ENCODE data around the gene CDH5. TPM values are rescaled to one million over a fixed set of nuclear protein-coding genes. Genes with fewer than 3 reads are reported as not detected.

Gene CDH5
- total RNA-seq, 2 donors from 2014 or later, result 0.18 TPM; not detected in 1

- WGBS, 2 experiments (ENCODE audit: insufficient coverage in 1 of 2, insufficient read length in 1 of 2), result 77 to 78% methylated on average over 6 to 10 of the region's 11 CpGs
- H3K4me1 ChIP-seq (ENCODE audit: control insufficient read depth, insufficient read depth, low read length), result no peaks in the 10 kb centered on the region
- no peaks in the 10 kb centered on the region for H3K27me3 ChIP-seq (ENCODE audit: control insufficient read depth, insufficient read depth, low read length, poor library complexity, severe bottlenecking)
- H3K9me3 ChIP-seq (ENCODE audit: control insufficient read depth, low read length), result peaks cover 8% of the 10 kb centered on the region
- no peak for TF ChIP-seq CTCF (conservative IDR thresholded peaks at IDR 0.05)
- Mint-ChIP-seq H3K9me3 (peaks cover 14% of the 10 kb centered on the region), H3K4me1 (no peaks in the 10 kb centered on the region), H3K36me3 (ENCODE audit: low read depth) (no peaks in the 10 kb centered on the region), H3K4me3 (no peak overlapping the region), H3K27me3 (ENCODE audit: insufficient read depth) (peaks cover 24% of the 10 kb centered on the region), H3K27ac (no peak overlapping the region)
- H3K9ac ChIP-seq (ENCODE audit: extremely low read depth, low read length, poor library complexity, severe bottlenecking), result no peak overlapping the region
- no peak overlapping the region for H3K4me3 ChIP-seq (ENCODE audit: low read length)
- H3K36me3 ChIP-seq (ENCODE audit: control insufficient read depth, insufficient read depth, low read length), result no peaks in the 10 kb centered on the region
- DNase-seq, result no peak
- no peak overlapping the region for H3K27ac ChIP-seq (ENCODE audit: low read depth, low read length)
These were observed 35.1 kb downstream of the CDH5 start for GRCh38 chr16:66401610-66402009.

GRCh38 chr16:66402166-66402565, 35.7 kb downstream of the CDH5 start:
- 93% methylated on average over 3 of the region's 12 CpGs; no CpG with 5 or more reads in 1 of the 2 experiments for WGBS, 2 experiments (ENCODE audit: insufficient coverage in 1 of 2, insufficient read length in 1 of 2)
- no peak overlapping the region for H3K4me3 ChIP-seq (ENCODE audit: low read length)
- H3K27ac Mint-ChIP-seq, result no peak overlapping the region
- H3K36me3 ChIP-seq (ENCODE audit: control insufficient read depth, insufficient read depth, low read length), result no peaks in the 10 kb centered on the region
- no peaks in the 10 kb centered on the region for H3K27me3 ChIP-seq (ENCODE audit: control insufficient read depth, insufficient read depth, low read length, poor library complexity, severe bottlenecking)
- peaks cover 8% of the 10 kb centered on the region for H3K9me3 ChIP-seq (ENCODE audit: control insufficient read depth, low read length)
- no peaks in the 10 kb centered on the region for H3K4me1 ChIP-seq (ENCODE audit: control insufficient read depth, insufficient read depth, low read length)
- no peak overlapping the region for H3K9ac ChIP-seq (ENCODE audit: extremely low read depth, low read length, poor library complexity, severe bottlenecking)
- H3K4me1 Mint-ChIP-seq, result peaks cover 3% of the 10 kb centered on the region
- no peak overlapping the region for H3K4me3 Mint-ChIP-seq
- no peaks in the 10 kb centered on the region for H3K36me3 Mint-ChIP-seq (ENCODE audit: low read depth)
- H3K27ac ChIP-seq (ENCODE audit: low read depth, low read length), result no peak overlapping the region
- no peak for TF ChIP-seq CTCF (conservative IDR thresholded peaks at IDR 0.05)
- DNase-seq, result no peak
- H3K27me3 Mint-ChIP-seq (ENCODE audit: insufficient read depth), result peaks cover 28% of the 10 kb centered on the region
- H3K9me3 Mint-ChIP-seq, result peaks cover 14% of the 10 kb centered on the region

GRCh38 chr16:66402591-66403230, 36.2 kb downstream of the CDH5 start:
- Histone ChIP-seq H3K27me3 (ENCODE audit: control insufficient read depth, insufficient read depth, low read length, poor library complexity, severe bottlenecking) (no peaks in the 10 kb centered on the region), H3K9ac (ENCODE audit: extremely low read depth, low read length, poor library complexity, severe bottlenecking) (no peak overlapping the region), H3K4me3 (ENCODE audit: low read length) (no peak overlapping the region), H3K9me3 (ENCODE audit: control insufficient read depth, low read length) (peaks cover 8% of the 10 kb centered on the region), H3K36me3 (ENCODE audit: control insufficient read depth, insufficient read depth, low read length) (no peaks in the 10 kb centered on the region), H3K4me1 (ENCODE audit: control insufficient read depth, insufficient read depth, low read length) (no peaks in the 10 kb centered on the region), H3K27ac (ENCODE audit: low read depth, low read length) (no peak overlapping the region)
- no peak for TF ChIP-seq CTCF (conservative IDR thresholded peaks at IDR 0.05)
- Mint-ChIP-seq H3K27ac (no peak overlapping the region), H3K4me3 (no peak overlapping the region), H3K36me3 (ENCODE audit: low read depth) (no peaks in the 10 kb centered on the region), H3K9me3 (peaks cover 14% of the 10 kb centered on the region), H3K27me3 (ENCODE audit: insufficient read depth) (peaks cover 29% of the 10 kb centered on the region), H3K4me1 (peaks cover 5% of the 10 kb centered on the region)
- DNase-seq, result peak; percentile 38
- 95 to 96% methylated on average over 44 to 61 of the region's 61 CpGs for WGBS, 2 experiments (ENCODE audit: insufficient coverage in 1 of 2, insufficient read length in 1 of 2)
